Esophagus squamous epithelium (tissue), 4 donors: ENCODE data around the gene KCNH6.

ENCODE experiments used
- POLR2A ChIP-seq, 4 donors: fragments of 450-650 bp; IDR thresholded peaks; one replicate each; pipeline ENCODE4 v1.6.1; 2017; ENCODE audit warnings: antibody characterized with exemption in 4 of 4, mild to moderate bottlenecking in 4 of 4, moderate library complexity in 3 of 4
- TF ChIP-seq, protein P1 (sequence below), 6 experiments: fragments of 450-650 bp in 4 of 6; fragments of 200-600 bp in 2 of 6; sonication (generic) in 2 of 6; IDR thresholded peaks; one replicate each; pipeline ENCODE4 v1.5.1; 2016 to 2019; ENCODE audit warnings: antibody characterized with exemption in 6 of 6, mild to moderate bottlenecking in 4 of 6, moderate library complexity in 4 of 6

DNA sequence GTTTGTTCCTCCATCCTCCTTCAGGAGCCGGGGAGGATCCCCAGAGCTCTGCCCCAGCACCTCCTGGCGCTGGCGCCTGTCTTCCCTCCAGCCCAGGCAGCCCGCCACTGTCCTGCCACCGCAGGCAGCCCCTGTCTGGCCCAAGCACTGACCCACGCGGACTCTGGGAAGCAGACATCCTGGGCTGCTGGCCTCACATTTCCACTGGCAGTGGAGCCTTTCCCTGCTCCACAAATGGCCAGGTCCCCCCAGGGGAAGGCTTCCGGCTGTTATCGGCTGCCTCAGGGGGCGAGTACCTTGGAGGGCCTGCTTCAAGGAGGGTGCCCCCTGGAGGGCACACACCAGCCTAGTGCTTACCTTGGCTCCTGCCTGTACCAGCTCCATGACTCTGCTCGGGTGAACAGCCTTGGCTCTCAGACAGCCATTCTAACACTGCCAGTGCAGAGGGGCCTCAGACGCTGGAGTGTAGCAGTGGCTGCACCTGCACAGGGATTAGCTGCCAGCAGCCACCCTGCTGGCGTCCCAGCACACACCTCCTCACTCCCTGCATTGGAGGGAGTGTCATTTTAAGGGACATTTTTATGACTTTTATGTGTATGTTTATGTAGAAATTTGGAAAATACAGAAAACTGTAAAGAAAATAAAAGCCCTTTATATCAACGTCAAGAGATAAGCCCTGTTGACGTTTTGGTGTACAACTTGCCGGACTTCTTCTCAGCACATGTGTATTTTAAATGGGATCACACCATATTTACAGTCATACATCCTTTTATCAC is 25.3 kb upstream of the KCNH6 start:
- no peak for TF ChIP-seq POLR2A (IDR thresholded peaks at IDR 0.05)
- TF ChIP-seq, protein P1, sequence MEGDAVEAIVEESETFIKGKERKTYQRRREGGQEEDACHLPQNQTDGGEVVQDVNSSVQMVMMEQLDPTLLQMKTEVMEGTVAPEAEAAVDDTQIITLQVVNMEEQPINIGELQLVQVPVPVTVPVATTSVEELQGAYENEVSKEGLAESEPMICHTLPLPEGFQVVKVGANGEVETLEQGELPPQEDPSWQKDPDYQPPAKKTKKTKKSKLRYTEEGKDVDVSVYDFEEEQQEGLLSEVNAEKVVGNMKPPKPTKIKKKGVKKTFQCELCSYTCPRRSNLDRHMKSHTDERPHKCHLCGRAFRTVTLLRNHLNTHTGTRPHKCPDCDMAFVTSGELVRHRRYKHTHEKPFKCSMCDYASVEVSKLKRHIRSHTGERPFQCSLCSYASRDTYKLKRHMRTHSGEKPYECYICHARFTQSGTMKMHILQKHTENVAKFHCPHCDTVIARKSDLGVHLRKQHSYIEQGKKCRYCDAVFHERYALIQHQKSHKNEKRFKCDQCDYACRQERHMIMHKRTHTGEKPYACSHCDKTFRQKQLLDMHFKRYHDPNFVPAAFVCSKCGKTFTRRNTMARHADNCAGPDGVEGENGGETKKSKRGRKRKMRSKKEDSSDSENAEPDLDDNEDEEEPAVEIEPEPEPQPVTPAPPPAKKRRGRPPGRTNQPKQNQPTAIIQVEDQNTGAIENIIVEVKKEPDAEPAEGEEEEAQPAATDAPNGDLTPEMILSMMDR (IDR thresholded peaks at IDR 0.05) = no peak
